HL-60 (cell line): ENCODE measurements around the gene ACACB.

ENCODE experiments used
- CTCF ChIP-seq: IDR thresholded peaks from one replicate; pipeline ENCODE4 v1.5.1; 2011; ENCODE audit warnings: low read length, control low read depth, inconsistent platforms; ENCODE audit not compliant: insufficient read depth
- GABPA ChIP-seq: IDR thresholded peaks from 2 replicates; pipeline ENCODE4 v1.6.1; 2012; ENCODE audit warnings: low read depth

GRCh38 chr12:109193896-109194295, 77.5 kb downstream of the ACACB start:
- TF ChIP-seq CTCF (no peak), GABPA (no peak)
